GM18508 (cell line): ENCODE results near the gene TMEM204.
"Not testable (repeated sequence)": the region's sequence is repeated elsewhere in the genome, so short reads cannot be mapped to it uniquely, and the experiment has no call there.

ENCODE experiments used
- ATAC-seq: cut with Tn5 transposase; IDR thresholded peaks from one replicate; pipeline ENCODE4 v1.9.1; 2021; ENCODE audit warnings: moderate number of reproducible peaks; ENCODE audit not compliant: insufficient read depth, unreplicated experiment

TMEM204 gene

GRCh38 chr16:1581804-1582203, 48.3 kb downstream of the TMEM204 start:
- ATAC-seq, result no peak

GRCh38 chr16:1583180-1583579, 49.7 kb downstream of the TMEM204 start:
- no peak for ATAC-seq

- no peak for ATAC-seq
Observed at GRCh38 chr16:1584926-1585484, 51.5 kb downstream of the TMEM204 start.

- no peak for ATAC-seq
Observed at GRCh38 chr16:1590366-1590765, 56.9 kb downstream of the TMEM204 start.

GRCh38 chr16:1590930-1591705, 57.7 kb downstream of the TMEM204 start:
- no peak for ATAC-seq

GRCh38 chr16:1592446-1592845, 59.0 kb downstream of the TMEM204 start:
- no peak for ATAC-seq

GRCh38 chr16:1595511-1595910, 62.0 kb downstream of the TMEM204 start:
- not testable (repeated sequence) for ATAC-seq

- no peak for ATAC-seq
Observed at GRCh38 chr16:1596516-1596915, 63.0 kb downstream of the TMEM204 start.

- no peak for ATAC-seq
Observed at GRCh38 chr16:1597154-1597553, 63.7 kb downstream of the TMEM204 start.

GRCh38 chr16:1601031-1601430, 67.6 kb downstream of the TMEM204 start:
- ATAC-seq, result no peak

- ATAC-seq, result no peak
Observed at GRCh38 chr16:1601489-1601888, 68.0 kb downstream of the TMEM204 start.

GRCh38 chr16:1602285-1602684, 68.8 kb downstream of the TMEM204 start:
- ATAC-seq, result no peak
